NCI-H226 (cell line): ENCODE data around the gene ZP3.
"Not testable (repeated sequence)": the region's sequence is repeated elsewhere in the genome, so short reads cannot be mapped to it uniquely, and the experiment has no call there.

ENCODE experiments used
- DNase-seq: peaks from one replicate; pipeline ENCODE4 v3.0.0-alpha.2; 2015

The ZP3 gene

GRCh38 chr7:76487969-76488368 lies 63.2 kb downstream of the ZP3 start:
- DNase-seq = not testable (repeated sequence)
